HCT116 (cell line): ENCODE data around the gene PCNT. TPM values are rescaled to one million over a fixed set of nuclear protein-coding genes. Genes with fewer than 3 reads are reported as not detected.

Source experiments
- ATAC-seq: fragments of 200-7000 bp; cut with Tn5 transposase; 2 replicates; pipeline ENCODE4 v1.9.1; 2020; ENCODE audit warnings: mild to moderate bottlenecking, moderate library complexity
- BruUV-seq: library from RNA; stranded (reverse); fragments of 400-500 nt; replicated peaks from 2 replicates; lab custom pipeline; 2021; lab: Mats Ljungman, UMichigan
- CTCF ChIA-PET: fragments of 300-600 bp; sonication (Branson Sonifier 250); formaldehyde crosslinking; loops from one replicate; lab custom pipeline; 2021; ENCODE audit warnings: antibody characterized with exemption; lab: Charles Lee
- POLR2A ChIA-PET: fragments of 300-600, 350-600 bp; sonication (Branson Sonifier 250); formaldehyde crosslinking; loops from one replicate; lab custom pipeline; 2021; ENCODE audit warnings: antibody characterized with exemption; lab: Charles Lee
- RAD21 ChIA-PET, 2 experiments: fragments of 300-600 bp; sonication (Branson Sonifier 250); formaldehyde crosslinking; loops; one replicate each; lab custom pipeline; 2023; ENCODE audit warnings: low total read pairs in 2 of 2; ENCODE audit not compliant: uncharacterized antibody in 2 of 2, unreplicated experiment in 2 of 2, low non-redundant PET in 1 of 2; lab: Charles Lee
- DNase-seq: peaks from one replicate; pipeline ENCODE4 v3.0.0-alpha.2; 2010; ENCODE audit warnings: low read depth, low spot score
- H2AFZ ChIP-seq: fragments of 200-600 bp; shearing (Covaris generic), sonication (generic); 2 replicates; pipeline ENCODE4 v1.6.1; 2017; ENCODE audit warnings: low read depth, mixed run types, mixed read lengths, antibody characterized with exemption, low read length; ENCODE audit not compliant: poor library complexity, severe bottlenecking
- H3K27ac ChIP-seq: 2 replicates; pipeline ENCODE4 v1.5.1; 2012; ENCODE audit warnings: low read depth, low read length
- H3K27me3 ChIP-seq: fragments of 200-600 bp; sonication (generic); 2 replicates; pipeline ENCODE4 v1.6.1; 2016; ENCODE audit warnings: mixed run types, low read length, mixed read lengths; ENCODE audit not compliant: insufficient read depth
- H3K36me3 ChIP-seq, 2 experiments: fragments of 200-500 bp in 1 of 2; fragments of 200-600 bp in 1 of 2; sonication (Bioruptor generic) in 1 of 2; sonication (generic) in 1 of 2; 2 replicates each; pipeline versions ENCODE4 v1.5.1 to v1.6.1; 2014 to 2016; ENCODE audit warnings: low read length in 2 of 2, inconsistent platforms in 1 of 2, mixed read lengths in 1 of 2, mixed run types in 1 of 2; ENCODE audit not compliant: insufficient read depth in 2 of 2, control insufficient read depth in 1 of 2
- H3K4me1 ChIP-seq, 2 experiments: fragments of 200-600 bp in 1 of 2; sonication (generic) in 1 of 2; 2 replicates each; pipeline versions ENCODE4 v1.5.1 to v1.6.1; 2012 to 2017; ENCODE audit warnings: low read length in 2 of 2, inconsistent platforms in 1 of 2, mild to moderate bottlenecking in 1 of 2, mixed read lengths in 1 of 2, mixed run types in 1 of 2, moderate library complexity in 1 of 2; ENCODE audit not compliant: insufficient read depth in 2 of 2, control insufficient read depth in 1 of 2
- H3K4me2 ChIP-seq: fragments of 200-600 bp; sonication (generic); 2 replicates; pipeline ENCODE4 v1.6.1; 2017; ENCODE audit warnings: mixed run types, low read length, mixed read lengths
- H3K4me3 ChIP-seq, 2 experiments: fragments of 200-600 bp in 1 of 2; sonication (generic) in 1 of 2; replicated peaks in 1 of 2; 2 replicates each; pipeline ENCODE4 v1.5.1; 2011 to 2016; ENCODE audit warnings: low read length in 2 of 2, control low read depth in 1 of 2, low read depth in 1 of 2, mild to moderate bottlenecking in 1 of 2, mixed read lengths in 1 of 2, mixed run types in 1 of 2
- H3K79me2 ChIP-seq: fragments of 200-600 bp; sonication (generic); 2 replicates; pipeline ENCODE4 v1.6.1; 2017; ENCODE audit warnings: mild to moderate bottlenecking, mixed run types, low read length, moderate library complexity, mixed read lengths; ENCODE audit not compliant: insufficient read depth
- H3K9ac ChIP-seq: fragments of 200-600 bp; sonication (generic); 2 replicates; pipeline ENCODE4 v1.6.1; 2016; ENCODE audit warnings: low read length, mixed read lengths
- H3K9me2 ChIP-seq: fragments of 200-600 bp; sonication (generic), shearing (Covaris generic); 2 replicates; pipeline ENCODE4 v1.6.1; 2017; ENCODE audit warnings: mixed run types, mild to moderate bottlenecking, moderate library complexity; ENCODE audit not compliant: insufficient read depth
- H3K9me3 ChIP-seq, 2 experiments: fragments of 200-500 bp in 1 of 2; fragments of 200-600 bp in 1 of 2; sonication (Bioruptor generic) in 1 of 2; sonication (generic) in 1 of 2; 2 replicates each; pipeline ENCODE4 v1.6.1; 2014 to 2017; ENCODE audit warnings: low read length in 2 of 2, mixed read lengths in 2 of 2, inconsistent platforms in 1 of 2, low read depth in 1 of 2, mild to moderate bottlenecking in 1 of 2, mixed run types in 1 of 2, moderate library complexity in 1 of 2; ENCODE audit not compliant: control insufficient read depth in 1 of 2, insufficient read depth in 1 of 2
- H4K20me1 ChIP-seq: fragments of 200-600 bp; sonication (generic), shearing (Covaris generic); 2 replicates; pipeline ENCODE4 v1.6.1; 2017; ENCODE audit warnings: mixed run types, mild to moderate bottlenecking, moderate library complexity; ENCODE audit not compliant: insufficient read depth
- EGR1 ChIP-seq: IDR thresholded peaks from 2 replicates; pipeline ENCODE4 v1.6.1; 2012; ENCODE audit warnings: low read depth
- FOSL1 ChIP-seq: IDR thresholded peaks from 2 replicates; pipeline ENCODE4 v1.6.1; 2012; ENCODE audit warnings: low read depth
- REST ChIP-seq: IDR thresholded peaks from 2 replicates; pipeline ENCODE4 v1.6.1; 2012; ENCODE audit warnings: low read depth
- TCF7L2 ChIP-seq: IDR thresholded peaks from 2 replicates; pipeline ENCODE4 v1.7.0; 2011; ENCODE audit warnings: borderline replicate concordance, inconsistent platforms; ENCODE audit not compliant: insufficient read depth, insufficient read length; ENCODE audit errors: extremely low read depth
- YY1 ChIP-seq: IDR thresholded peaks from 2 replicates; pipeline ENCODE4 v1.6.1; 2011; ENCODE audit warnings: low read length, low read depth, moderate library complexity, mild to moderate bottlenecking; ENCODE audit not compliant: insufficient replicate concordance; ENCODE audit errors: extremely low read depth
- ZFX ChIP-seq: fragments of 450-650 bp; IDR thresholded peaks from 2 replicates; pipeline ENCODE4 v1.6.1; 2017
- intact Hi-C: fragments of 100-400 bp; cut with micrococcal nuclease; formaldehyde crosslinking; loops from 2 replicates; pipeline ENCODE4 v1.10.0; 2022
- total RNA-seq: library from RNA; stranded (reverse); gene quantifications from one replicate; pipeline ENCODE4 v1.2.1, GENCODE V29; 2021; ENCODE audit not compliant: unreplicated experiment

Gene PCNT
- total RNA-seq, 1 experiment from 2014 or later, result 43.6 TPM

- no peaks in the 10 kb centered on the region for H3K4me1 ChIP-seq
- ChIA-PET POLR2A (no interaction called here), RAD21 (no interaction called here)
These were observed 27.7 kb downstream of the PCNT start for GRCh38 chr21:46351476-46352163.

More at GRCh38 chr21:46351476-46352163, 27.7 kb downstream of the PCNT start:
- Histone ChIP-seq H3K27me3 (no peaks in the 10 kb centered on the region), H2AFZ (no peak overlapping the region), H3K4me3 (no peak overlapping the region), H3K36me3 (peaks cover 17 to 43% of the 10 kb centered on the region in 2 experiments; a peak in 3 of 4 replicates), H3K9ac (no peak overlapping the region), H3K79me2 (no peaks in the 10 kb centered on the region), H3K9me3 (no peaks in the 10 kb centered on the region), H3K27ac (no peak overlapping the region), H3K9me2 (no peaks in the 10 kb centered on the region), H4K20me1 (no peaks in the 10 kb centered on the region), H3K4me2 (no peak overlapping the region)
- BruUV-seq, result no TSS peak
- DNase-seq (no peak), ATAC-seq (no peak)
- TF ChIP-seq TCF7L2, result no peak
- TF ChIP-seq FOSL1, result no peak
- no peak for TF ChIP-seq EGR1
- TF ChIP-seq YY1, result no peak
- TF ChIP-seq ZFX, result no peak
- no peak for TF ChIP-seq REST
- CTCF ChIA-PET, result no interaction called here
- intact Hi-C loops, result no loop called here
